ENCODE measurements around the gene ZNF784. TPM values are rescaled to one million over a fixed set of nuclear protein-coding genes. Genes with fewer than 3 reads are reported as not detected.

ZNF784 gene
- total and polyA plus RNA-seq, 9 of the 15 experiments (the other 6 are each of a cell fraction or from before 2014, with no cell fraction given), result 0.14 to 6.1 (median 2.1) TPM

DNA sequence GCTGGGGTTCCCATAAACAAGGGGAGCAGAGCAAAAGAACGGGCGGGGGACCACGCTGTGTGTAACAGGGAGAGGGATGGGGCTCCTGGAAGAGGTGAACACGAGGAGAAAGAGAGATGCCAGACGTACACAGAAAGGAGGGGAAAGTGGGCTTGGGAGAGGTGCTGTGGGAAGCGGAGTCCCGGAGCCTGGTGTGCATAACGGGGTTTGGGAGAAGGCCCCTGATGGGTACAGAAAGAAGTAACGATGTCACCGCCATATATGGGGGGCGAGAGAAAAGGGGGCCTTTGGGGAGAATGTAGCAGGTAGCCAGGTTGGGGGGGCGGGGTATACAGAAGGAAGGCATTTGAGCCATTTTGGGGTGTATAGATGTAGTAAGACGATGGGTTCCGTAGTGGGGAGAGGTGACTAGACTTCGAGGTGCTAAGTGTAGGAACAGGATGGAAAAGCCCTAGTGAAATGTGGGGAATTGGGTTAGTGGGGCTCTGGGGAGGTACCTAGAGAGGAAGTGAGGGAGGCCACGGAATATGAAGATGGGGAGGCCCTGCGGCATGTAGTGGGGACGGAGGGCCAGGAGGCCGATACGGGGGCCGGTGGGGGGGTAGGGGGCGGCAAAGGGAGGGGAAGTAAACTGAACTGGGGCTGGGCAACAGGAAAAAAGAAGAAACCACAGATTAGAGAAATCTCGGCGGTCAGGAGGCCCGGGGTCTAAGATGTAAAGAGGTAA, 17.2 kb upstream of the ZNF784 start (continued):
- no peak for TF ChIP-seq ZNF586 (CRISPR knock-in tag; conservative IDR thresholded peaks at IDR 0.05)
- TF ChIP-seq HIVEP1 (CRISPR knock-in tag; IDR thresholded peaks at IDR 0.05), result 0 out of 2 replicates have a peak, but pooled peaks have one; percentile 8
- TF ChIP-seq, protein P1, sequence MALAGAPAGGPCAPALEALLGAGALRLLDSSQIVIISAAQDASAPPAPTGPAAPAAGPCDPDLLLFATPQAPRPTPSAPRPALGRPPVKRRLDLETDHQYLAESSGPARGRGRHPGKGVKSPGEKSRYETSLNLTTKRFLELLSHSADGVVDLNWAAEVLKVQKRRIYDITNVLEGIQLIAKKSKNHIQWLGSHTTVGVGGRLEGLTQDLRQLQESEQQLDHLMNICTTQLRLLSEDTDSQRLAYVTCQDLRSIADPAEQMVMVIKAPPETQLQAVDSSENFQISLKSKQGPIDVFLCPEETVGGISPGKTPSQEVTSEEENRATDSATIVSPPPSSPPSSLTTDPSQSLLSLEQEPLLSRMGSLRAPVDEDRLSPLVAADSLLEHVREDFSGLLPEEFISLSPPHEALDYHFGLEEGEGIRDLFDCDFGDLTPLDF (CRISPR knock-in tag; IDR thresholded peaks at IDR 0.05), result no peak
- TF ChIP-seq C11orf30 (IDR thresholded peaks at IDR 0.05; ENCODE audit: low read depth), result no peak
- TF ChIP-seq CBFB (CRISPR knock-in tag; IDR thresholded peaks at IDR 0.05), result no peak
- no peak for TF ChIP-seq KAT2B (IDR thresholded peaks at IDR 0.05; ENCODE audit: low read depth, low read length)
- TF ChIP-seq, protein P2, sequence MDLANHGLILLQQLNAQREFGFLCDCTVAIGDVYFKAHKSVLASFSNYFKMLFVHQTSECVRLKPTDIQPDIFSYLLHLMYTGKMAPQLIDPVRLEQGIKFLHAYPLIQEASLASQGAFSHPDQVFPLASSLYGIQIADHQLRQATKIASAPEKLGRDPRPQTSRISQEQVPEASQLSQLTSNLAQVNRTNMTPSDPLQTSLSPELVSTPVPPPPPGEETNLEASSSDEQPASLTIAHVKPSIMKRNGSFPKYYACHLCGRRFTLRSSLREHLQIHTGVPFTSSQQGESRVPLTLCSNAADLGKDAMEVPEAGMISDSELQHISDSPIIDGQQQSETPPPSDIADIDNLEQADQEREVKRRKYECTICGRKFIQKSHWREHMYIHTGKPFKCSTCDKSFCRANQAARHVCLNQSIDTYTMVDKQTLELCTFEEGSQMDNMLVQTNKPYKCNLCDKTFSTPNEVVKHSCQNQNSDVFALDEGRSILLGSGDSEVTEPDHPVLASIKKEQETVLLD (IDR thresholded peaks at IDR 0.05), result no peak
- TF ChIP-seq SMARCE1 (IDR thresholded peaks at IDR 0.05), result 0 out of 2 replicates have a peak, but pooled peaks have one; percentile 12
- TF ChIP-seq BCL6 (CRISPR knock-in tag; IDR thresholded peaks at IDR 0.05), result no peak
- no peak for TF ChIP-seq SMARCC2 (IDR thresholded peaks at IDR 0.05; ENCODE audit: low read depth)
- TF ChIP-seq POLR2B (IDR thresholded peaks at IDR 0.05; ENCODE audit: low read depth, partially characterized antibody), result peak; percentile 59
- TF ChIP-seq, protein P3, sequence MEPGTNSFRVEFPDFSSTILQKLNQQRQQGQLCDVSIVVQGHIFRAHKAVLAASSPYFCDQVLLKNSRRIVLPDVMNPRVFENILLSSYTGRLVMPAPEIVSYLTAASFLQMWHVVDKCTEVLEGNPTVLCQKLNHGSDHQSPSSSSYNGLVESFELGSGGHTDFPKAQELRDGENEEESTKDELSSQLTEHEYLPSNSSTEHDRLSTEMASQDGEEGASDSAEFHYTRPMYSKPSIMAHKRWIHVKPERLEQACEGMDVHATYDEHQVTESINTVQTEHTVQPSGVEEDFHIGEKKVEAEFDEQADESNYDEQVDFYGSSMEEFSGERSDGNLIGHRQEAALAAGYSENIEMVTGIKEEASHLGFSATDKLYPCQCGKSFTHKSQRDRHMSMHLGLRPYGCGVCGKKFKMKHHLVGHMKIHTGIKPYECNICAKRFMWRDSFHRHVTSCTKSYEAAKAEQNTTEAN (CRISPR knock-in tag; IDR thresholded peaks at IDR 0.05), result no peak
- no peak for TF ChIP-seq SNRNP70 (optimal IDR thresholded peaks at IDR 0.05; ENCODE audit: low read depth, low read length)
- TF ChIP-seq, protein P4, sequence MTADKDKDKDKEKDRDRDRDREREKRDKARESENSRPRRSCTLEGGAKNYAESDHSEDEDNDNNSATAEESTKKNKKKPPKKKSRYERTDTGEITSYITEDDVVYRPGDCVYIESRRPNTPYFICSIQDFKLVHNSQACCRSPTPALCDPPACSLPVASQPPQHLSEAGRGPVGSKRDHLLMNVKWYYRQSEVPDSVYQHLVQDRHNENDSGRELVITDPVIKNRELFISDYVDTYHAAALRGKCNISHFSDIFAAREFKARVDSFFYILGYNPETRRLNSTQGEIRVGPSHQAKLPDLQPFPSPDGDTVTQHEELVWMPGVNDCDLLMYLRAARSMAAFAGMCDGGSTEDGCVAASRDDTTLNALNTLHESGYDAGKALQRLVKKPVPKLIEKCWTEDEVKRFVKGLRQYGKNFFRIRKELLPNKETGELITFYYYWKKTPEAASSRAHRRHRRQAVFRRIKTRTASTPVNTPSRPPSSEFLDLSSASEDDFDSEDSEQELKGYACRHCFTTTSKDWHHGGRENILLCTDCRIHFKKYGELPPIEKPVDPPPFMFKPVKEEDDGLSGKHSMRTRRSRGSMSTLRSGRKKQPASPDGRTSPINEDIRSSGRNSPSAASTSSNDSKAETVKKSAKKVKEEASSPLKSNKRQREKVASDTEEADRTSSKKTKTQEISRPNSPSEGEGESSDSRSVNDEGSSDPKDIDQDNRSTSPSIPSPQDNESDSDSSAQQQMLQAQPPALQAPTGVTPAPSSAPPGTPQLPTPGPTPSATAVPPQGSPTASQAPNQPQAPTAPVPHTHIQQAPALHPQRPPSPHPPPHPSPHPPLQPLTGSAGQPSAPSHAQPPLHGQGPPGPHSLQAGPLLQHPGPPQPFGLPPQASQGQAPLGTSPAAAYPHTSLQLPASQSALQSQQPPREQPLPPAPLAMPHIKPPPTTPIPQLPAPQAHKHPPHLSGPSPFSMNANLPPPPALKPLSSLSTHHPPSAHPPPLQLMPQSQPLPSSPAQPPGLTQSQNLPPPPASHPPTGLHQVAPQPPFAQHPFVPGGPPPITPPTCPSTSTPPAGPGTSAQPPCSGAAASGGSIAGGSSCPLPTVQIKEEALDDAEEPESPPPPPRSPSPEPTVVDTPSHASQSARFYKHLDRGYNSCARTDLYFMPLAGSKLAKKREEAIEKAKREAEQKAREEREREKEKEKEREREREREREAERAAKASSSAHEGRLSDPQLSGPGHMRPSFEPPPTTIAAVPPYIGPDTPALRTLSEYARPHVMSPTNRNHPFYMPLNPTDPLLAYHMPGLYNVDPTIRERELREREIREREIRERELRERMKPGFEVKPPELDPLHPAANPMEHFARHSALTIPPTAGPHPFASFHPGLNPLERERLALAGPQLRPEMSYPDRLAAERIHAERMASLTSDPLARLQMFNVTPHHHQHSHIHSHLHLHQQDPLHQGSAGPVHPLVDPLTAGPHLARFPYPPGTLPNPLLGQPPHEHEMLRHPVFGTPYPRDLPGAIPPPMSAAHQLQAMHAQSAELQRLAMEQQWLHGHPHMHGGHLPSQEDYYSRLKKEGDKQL (CRISPR knock-in tag; IDR thresholded peaks at IDR 0.05; ENCODE audit: borderline replicate concordance), result no peak
- TF ChIP-seq, protein P5, sequence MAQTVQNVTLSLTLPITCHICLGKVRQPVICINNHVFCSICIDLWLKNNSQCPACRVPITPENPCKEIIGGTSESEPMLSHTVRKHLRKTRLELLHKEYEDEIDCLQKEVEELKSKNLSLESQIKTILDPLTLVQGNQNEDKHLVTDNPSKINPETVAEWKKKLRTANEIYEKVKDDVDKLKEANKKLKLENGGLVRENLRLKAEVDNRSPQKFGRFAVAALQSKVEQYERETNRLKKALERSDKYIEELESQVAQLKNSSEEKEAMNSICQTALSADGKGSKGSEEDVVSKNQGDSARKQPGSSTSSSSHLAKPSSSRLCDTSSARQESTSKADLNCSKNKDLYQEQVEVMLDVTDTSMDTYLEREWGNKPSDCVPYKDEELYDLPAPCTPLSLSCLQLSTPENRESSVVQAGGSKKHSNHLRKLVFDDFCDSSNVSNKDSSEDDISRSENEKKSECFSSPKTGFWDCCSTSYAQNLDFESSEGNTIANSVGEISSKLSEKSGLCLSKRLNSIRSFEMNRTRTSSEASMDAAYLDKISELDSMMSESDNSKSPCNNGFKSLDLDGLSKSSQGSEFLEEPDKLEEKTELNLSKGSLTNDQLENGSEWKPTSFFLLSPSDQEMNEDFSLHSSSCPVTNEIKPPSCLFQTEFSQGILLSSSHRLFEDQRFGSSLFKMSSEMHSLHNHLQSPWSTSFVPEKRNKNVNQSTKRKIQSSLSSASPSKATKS (CRISPR knock-in tag; IDR thresholded peaks at IDR 0.05), result no peak

Data from K562 (cell line).